ENCODE measurements around the gene MCCC1.

MCCC1 gene

DNA sequence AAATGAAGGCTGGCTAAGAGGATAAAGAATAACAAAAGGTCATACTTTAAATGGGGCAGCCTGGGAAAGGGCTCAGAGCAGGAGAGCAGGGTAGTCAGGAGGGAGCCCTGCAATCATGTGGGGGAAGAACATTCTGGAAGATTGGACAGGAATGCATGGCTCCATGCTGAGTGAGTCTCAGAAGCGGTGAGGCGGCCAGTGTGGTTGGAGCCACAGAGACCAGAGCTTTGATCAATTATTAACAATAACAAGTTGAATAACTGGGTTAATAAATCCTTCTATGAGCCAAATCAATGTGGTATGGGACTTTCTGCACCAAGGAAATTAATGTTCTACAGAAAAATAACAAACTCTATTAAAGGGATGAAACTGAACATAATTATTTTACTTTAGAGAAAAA, 61.1 kb downstream of the MCCC1 start:
- no peak overlapping the region for H3K27ac ChIP-seq (ENCODE audit: extremely low read depth, low read depth, low read length)
- H3K9me3 ChIP-seq (ENCODE audit: control insufficient read depth, insufficient read depth, low read depth, low read length): no peaks in the 10 kb centered on the region
- no peaks in the 10 kb centered on the region for H3K4me1 ChIP-seq (ENCODE audit: control insufficient read depth, insufficient read depth, low read length)
- POLR2A ChIA-PET: no interaction called here
- no peak overlapping the region for H3K4me3 ChIP-seq (ENCODE audit: low read depth, low read length)
- CTCF ChIA-PET: no interaction called here
- TF ChIP-seq ZNF214 (tag by site-specific recombination; IDR thresholded peaks at IDR 0.05; ENCODE audit: borderline replicate concordance) (no peak), ZNF174 (tag by site-specific recombination; IDR thresholded peaks at IDR 0.05) (no peak), MYNN (tag by site-specific recombination; IDR thresholded peaks at IDR 0.05; ENCODE audit: borderline replicate concordance) (no peak), ZNF16 (tag by site-specific recombination; IDR thresholded peaks at IDR 0.05; ENCODE audit: low read depth) (no peak), ZNF37A (tag by site-specific recombination; IDR thresholded peaks at IDR 0.05) (no peak), IKZF3 (tag by site-specific recombination; IDR thresholded peaks at IDR 0.05) (no peak), ZBTB48 (tag by site-specific recombination; IDR thresholded peaks at IDR 0.05) (no peak)
- TF ChIP-seq, protein P1, sequence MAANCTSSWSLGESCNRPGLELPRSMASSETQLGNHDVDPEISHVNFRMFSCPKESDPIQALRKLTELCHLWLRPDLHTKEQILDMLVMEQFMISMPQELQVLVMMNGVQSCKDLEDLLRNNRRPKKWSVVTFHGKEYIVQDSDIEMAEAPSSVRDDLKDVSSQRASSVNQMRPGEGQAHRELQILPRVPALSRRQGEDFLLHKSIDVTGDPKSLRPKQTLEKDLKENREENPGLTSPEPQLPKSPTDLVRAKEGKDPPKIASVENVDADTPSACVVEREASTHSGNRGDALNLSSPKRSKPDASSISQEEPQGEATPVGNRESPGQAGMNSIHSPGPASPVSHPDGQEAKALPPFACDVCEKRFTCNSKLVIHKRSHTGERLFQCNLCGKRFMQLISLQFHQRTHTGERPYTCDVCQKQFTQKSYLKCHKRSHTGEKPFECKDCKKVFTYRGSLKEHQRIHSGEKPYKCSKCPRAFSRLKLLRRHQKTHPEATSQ (tag by site-specific recombination; IDR thresholded peaks at IDR 0.05): no peak
- TF ChIP-seq, protein P2, sequence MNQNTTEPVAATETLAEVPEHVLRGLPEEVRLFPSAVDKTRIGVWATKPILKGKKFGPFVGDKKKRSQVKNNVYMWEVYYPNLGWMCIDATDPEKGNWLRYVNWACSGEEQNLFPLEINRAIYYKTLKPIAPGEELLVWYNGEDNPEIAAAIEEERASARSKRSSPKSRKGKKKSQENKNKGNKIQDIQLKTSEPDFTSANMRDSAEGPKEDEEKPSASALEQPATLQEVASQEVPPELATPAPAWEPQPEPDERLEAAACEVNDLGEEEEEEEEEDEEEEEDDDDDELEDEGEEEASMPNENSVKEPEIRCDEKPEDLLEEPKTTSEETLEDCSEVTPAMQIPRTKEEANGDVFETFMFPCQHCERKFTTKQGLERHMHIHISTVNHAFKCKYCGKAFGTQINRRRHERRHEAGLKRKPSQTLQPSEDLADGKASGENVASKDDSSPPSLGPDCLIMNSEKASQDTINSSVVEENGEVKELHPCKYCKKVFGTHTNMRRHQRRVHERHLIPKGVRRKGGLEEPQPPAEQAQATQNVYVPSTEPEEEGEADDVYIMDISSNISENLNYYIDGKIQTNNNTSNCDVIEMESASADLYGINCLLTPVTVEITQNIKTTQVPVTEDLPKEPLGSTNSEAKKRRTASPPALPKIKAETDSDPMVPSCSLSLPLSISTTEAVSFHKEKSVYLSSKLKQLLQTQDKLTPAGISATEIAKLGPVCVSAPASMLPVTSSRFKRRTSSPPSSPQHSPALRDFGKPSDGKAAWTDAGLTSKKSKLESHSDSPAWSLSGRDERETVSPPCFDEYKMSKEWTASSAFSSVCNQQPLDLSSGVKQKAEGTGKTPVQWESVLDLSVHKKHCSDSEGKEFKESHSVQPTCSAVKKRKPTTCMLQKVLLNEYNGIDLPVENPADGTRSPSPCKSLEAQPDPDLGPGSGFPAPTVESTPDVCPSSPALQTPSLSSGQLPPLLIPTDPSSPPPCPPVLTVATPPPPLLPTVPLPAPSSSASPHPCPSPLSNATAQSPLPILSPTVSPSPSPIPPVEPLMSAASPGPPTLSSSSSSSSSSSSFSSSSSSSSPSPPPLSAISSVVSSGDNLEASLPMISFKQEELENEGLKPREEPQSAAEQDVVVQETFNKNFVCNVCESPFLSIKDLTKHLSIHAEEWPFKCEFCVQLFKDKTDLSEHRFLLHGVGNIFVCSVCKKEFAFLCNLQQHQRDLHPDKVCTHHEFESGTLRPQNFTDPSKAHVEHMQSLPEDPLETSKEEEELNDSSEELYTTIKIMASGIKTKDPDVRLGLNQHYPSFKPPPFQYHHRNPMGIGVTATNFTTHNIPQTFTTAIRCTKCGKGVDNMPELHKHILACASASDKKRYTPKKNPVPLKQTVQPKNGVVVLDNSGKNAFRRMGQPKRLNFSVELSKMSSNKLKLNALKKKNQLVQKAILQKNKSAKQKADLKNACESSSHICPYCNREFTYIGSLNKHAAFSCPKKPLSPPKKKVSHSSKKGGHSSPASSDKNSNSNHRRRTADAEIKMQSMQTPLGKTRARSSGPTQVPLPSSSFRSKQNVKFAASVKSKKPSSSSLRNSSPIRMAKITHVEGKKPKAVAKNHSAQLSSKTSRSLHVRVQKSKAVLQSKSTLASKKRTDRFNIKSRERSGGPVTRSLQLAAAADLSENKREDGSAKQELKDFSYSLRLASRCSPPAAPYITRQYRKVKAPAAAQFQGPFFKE (tag by site-specific recombination; IDR thresholded peaks at IDR 0.05; ENCODE audit: borderline replicate concordance): no peak
- H3K36me3 ChIP-seq (ENCODE audit: control insufficient read depth in 2 of 2, insufficient read depth in 1 of 2, low read length in 2 of 2): peaks cover 0 to 41% of the 10 kb centered on the region in 2 experiments; a peak in 2 of 3 replicates

DNA sequence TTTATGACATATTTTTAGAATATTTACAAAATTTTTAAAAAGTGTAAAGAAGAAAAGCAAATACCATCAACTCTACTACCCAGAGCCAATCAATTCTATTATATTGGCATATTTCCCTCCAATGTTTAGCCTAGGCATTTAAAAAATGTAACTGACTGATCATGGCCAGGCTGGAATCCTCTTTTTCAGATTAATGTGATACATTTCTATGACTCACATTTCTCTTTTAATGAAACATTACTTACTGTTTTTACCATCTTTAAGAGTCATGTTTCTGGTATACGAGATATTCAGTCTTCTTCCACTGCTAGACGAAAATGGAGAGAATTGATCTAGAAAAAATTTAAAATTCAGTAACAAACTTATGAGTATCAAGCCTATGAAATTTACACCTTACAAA, 65.5 kb downstream of the MCCC1 start:
- peaks cover 0 to 42% of the 10 kb centered on the region in 2 experiments; a peak in 2 of 3 replicates for H3K36me3 ChIP-seq (ENCODE audit: control insufficient read depth in 2 of 2, insufficient read depth in 1 of 2, low read length in 2 of 2)
- H3K4me3 ChIP-seq (ENCODE audit: low read depth, low read length): no peak overlapping the region
- no peak overlapping the region for H3K27ac ChIP-seq (ENCODE audit: extremely low read depth, low read depth, low read length)
- CTCF ChIA-PET: interaction anchor here (0.6 kb wide), 1 partner anchor 17 kb away, joined by 4 read pairs; no protein-coding TSS in a partner anchor
- H3K9me3 ChIP-seq (ENCODE audit: control insufficient read depth, insufficient read depth, low read depth, low read length): no peaks in the 10 kb centered on the region
- H3K4me1 ChIP-seq (ENCODE audit: control insufficient read depth, insufficient read depth, low read length): no peaks in the 10 kb centered on the region
- POLR2A ChIA-PET: no interaction called here
- TF ChIP-seq ZNF624 (tag by site-specific recombination; IDR thresholded peaks at IDR 0.05) (no peak), HOXD13 (CRISPR knock-in tag; IDR thresholded peaks at IDR 0.05; ENCODE audit: borderline replicate concordance) (no peak), ZNF426 (tag by site-specific recombination; IDR thresholded peaks at IDR 0.05) (no peak), ZNF248 (tag by site-specific recombination; IDR thresholded peaks at IDR 0.05) (no peak), ZNF324 (tag by site-specific recombination; IDR thresholded peaks at IDR 0.05) (no peak), ZNF473 (tag by site-specific recombination; IDR thresholded peaks at IDR 0.05) (no peak), ZNF23 (tag by site-specific recombination; IDR thresholded peaks at IDR 0.05; ENCODE audit: borderline replicate concordance) (no peak), ZNF202 (tag by site-specific recombination; IDR thresholded peaks at IDR 0.05; ENCODE audit: borderline replicate concordance) (no peak), ZNF707 (tag by site-specific recombination; IDR thresholded peaks at IDR 0.05) (no peak), ZNF24 (tag by site-specific recombination; IDR thresholded peaks at IDR 0.05) (no peak), ZNF830 (tag by site-specific recombination; IDR thresholded peaks at IDR 0.05; ENCODE audit: low read depth) (no peak)
- TF ChIP-seq, protein P3, sequence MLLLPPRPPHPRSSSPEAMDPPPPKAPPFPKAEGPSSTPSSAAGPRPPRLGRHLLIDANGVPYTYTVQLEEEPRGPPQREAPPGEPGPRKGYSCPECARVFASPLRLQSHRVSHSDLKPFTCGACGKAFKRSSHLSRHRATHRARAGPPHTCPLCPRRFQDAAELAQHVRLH (tag by site-specific recombination; IDR thresholded peaks at IDR 0.05): no peak
- TF ChIP-seq, protein P4, sequence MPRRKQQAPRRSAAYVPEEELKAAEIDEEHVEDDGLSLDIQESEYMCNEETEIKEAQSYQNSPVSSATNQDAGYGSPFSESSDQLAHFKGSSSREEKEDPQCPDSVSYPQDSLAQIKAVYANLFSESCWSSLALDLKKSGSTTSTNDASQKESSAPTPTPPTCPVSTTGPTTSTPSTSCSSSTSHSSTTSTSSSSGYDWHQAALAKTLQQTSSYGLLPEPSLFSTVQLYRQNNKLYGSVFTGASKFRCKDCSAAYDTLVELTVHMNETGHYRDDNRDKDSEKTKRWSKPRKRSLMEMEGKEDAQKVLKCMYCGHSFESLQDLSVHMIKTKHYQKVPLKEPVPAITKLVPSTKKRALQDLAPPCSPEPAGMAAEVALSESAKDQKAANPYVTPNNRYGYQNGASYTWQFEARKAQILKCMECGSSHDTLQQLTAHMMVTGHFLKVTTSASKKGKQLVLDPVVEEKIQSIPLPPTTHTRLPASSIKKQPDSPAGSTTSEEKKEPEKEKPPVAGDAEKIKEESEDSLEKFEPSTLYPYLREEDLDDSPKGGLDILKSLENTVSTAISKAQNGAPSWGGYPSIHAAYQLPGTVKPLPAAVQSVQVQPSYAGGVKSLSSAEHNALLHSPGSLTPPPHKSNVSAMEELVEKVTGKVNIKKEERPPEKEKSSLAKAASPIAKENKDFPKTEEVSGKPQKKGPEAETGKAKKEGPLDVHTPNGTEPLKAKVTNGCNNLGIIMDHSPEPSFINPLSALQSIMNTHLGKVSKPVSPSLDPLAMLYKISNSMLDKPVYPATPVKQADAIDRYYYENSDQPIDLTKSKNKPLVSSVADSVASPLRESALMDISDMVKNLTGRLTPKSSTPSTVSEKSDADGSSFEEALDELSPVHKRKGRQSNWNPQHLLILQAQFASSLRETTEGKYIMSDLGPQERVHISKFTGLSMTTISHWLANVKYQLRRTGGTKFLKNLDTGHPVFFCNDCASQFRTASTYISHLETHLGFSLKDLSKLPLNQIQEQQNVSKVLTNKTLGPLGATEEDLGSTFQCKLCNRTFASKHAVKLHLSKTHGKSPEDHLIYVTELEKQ (tag by site-specific recombination; IDR thresholded peaks at IDR 0.05; ENCODE audit: borderline replicate concordance): no peak
- TF ChIP-seq, protein P5, sequence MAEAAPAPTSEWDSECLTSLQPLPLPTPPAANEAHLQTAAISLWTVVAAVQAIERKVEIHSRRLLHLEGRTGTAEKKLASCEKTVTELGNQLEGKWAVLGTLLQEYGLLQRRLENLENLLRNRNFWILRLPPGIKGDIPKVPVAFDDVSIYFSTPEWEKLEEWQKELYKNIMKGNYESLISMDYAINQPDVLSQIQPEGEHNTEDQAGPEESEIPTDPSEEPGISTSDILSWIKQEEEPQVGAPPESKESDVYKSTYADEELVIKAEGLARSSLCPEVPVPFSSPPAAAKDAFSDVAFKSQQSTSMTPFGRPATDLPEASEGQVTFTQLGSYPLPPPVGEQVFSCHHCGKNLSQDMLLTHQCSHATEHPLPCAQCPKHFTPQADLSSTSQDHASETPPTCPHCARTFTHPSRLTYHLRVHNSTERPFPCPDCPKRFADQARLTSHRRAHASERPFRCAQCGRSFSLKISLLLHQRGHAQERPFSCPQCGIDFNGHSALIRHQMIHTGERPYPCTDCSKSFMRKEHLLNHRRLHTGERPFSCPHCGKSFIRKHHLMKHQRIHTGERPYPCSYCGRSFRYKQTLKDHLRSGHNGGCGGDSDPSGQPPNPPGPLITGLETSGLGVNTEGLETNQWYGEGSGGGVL (tag by site-specific recombination; IDR thresholded peaks at IDR 0.05): no peak
